Activated naive CD4-positive, alpha-beta T cell treated with anti-CD3 and anti-CD28 coated beads for 36 hours (primary cell): Measurements from ENCODE around the gene DNM1. TPM values are rescaled to one million over a fixed set of nuclear protein-coding genes. Genes with fewer than 3 reads are reported as not detected.
A peak's percentile ranks its signal among the peaks of the same experiment; 100 is the strongest.

Experiments
- CTCF ChIA-PET: fragments of 350-600 bp; sonication (Branson Sonifier 250); formaldehyde crosslinking; loops from one replicate; lab custom pipeline; 2021; ENCODE audit warnings: antibody characterized with exemption; lab: Charles Lee
- DNase-seq: peaks from one replicate; pipeline ENCODE4 v3.0.0-alpha.2; 2020
- H3K27ac Mint-ChIP-seq: one replicate; pipeline ENCODE4 v1.8.0; 2021; ENCODE audit warnings: mild to moderate bottlenecking, mixed read lengths
- H3K27me3 Mint-ChIP-seq: one replicate; pipeline ENCODE4 v1.8.0; 2021; ENCODE audit warnings: low read depth, mixed read lengths
- H3K36me3 Mint-ChIP-seq: one replicate; pipeline ENCODE4 v1.8.0; 2021; ENCODE audit warnings: low read depth, mixed read lengths
- H3K4me1 Mint-ChIP-seq: one replicate; pipeline ENCODE4 v1.8.0; 2021; ENCODE audit warnings: low read depth, mixed read lengths
- H3K4me3 Mint-ChIP-seq: one replicate; pipeline ENCODE4 v1.8.0; 2021; ENCODE audit warnings: mild to moderate bottlenecking, moderate library complexity, mixed read lengths
- H3K9me3 Mint-ChIP-seq: one replicate; pipeline ENCODE4 v1.8.0; 2021; ENCODE audit warnings: mixed read lengths
- intact Hi-C: fragments of 100-400 bp; cut with micrococcal nuclease; formaldehyde crosslinking; loops from one replicate; pipeline ENCODE4 v1.15.1; 2023
- total RNA-seq, 2 experiments: library from RNA; stranded (reverse); gene quantifications; one replicate each; pipeline ENCODE4 v1.2.3, GENCODE V29; 2021

The DNM1 gene
- total RNA-seq, 2 experiments from 2014 or later: 0.07 to 0.77 TPM

DNA sequence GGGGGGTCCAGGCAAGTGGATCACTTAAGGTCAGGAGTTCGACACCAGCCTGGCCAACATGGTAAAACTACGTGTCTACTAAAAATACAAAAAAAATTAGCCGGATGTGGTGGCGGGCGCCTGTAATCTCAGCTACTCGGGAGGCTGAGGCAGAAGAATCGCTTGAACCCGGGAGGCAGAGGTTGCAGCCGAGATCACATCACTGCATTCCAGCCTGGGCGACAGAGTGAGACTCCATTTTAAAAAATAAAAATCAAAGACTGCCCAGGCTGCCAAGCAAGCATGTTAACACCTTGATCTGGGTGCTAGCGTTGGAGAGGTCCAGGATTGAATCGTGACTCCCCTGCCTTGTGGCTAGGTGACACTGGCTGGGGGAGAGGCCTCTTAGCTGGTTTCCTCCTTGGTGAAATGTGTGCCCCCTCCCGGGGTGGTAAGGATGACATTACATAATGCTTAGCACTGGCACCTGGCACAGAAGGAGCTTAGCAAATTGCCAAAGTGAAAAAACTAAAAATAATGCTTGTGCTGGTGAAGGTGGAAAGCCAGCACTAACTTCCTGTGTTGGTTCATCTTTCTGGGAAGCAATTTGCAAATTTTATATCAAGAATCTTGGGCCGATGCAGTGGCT, 9.6 kb upstream of the DNM1 start:
- CTCF ChIA-PET: interaction anchor here (0.6 to 1.2 kb wide), 2 partner anchors 10 to 80 kb away, joined by 3 to 5 read pairs; partner anchors contain the start of gene DNM1
- intact Hi-C loops: loop anchor here (1.0 to 5.0 kb wide), 4 partner anchors 10 to 147 kb away; partner anchors contain the start of genes DNM1, GOLGA2, SLC27A4 and SWI5
- Mint-ChIP-seq H3K27me3 (no peaks in the 10 kb centered on the region), H3K4me3 (no peak overlapping the region), H3K9me3 (no peaks in the 10 kb centered on the region), H3K27ac (no peak overlapping the region), H3K4me1 (peaks cover 21% of the 10 kb centered on the region), H3K36me3 (peaks cover 4% of the 10 kb centered on the region)
- DNase-seq: no peak

DNA sequence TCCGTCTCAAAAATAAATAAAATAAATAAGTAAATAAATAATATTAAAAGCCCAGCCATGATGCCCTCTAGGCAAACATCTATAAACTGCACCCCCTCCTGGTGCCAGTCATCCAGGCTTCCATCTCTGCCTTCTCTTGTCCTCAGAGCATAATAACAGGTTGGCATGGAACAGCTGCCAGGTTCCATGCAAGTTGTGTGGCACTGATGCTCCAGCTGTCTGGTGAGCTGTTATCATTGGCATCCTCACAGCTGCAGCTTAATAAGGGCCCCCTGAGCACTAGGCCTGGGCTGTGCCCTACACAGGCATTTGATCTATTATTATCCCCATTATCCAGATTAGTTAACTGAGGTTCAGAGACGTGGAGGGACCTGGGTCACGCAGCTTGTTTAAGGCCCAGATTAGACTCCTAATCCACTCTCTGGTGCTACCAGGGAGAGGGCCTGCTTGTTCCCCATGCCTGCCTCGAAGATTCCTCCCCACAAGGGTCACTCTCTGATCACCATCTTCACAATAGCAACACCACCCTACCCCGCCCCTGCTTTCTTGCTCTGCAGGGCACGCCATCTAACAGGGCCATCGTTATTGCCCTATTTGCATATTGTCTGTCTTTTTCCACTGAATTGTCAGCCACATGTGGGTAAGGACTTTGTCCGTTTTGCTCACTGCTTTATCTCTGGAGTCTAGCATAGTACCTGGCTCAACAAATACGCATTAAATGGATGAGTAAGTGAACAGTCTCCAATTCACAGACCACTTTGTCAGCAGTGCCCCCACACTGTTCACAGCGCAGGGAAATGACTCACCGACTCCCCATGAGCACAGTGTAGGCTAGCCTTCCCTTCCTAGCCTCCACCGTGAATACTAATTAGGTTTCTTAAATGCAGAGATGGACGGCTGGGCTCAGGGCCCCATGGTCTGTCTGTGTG, 1.5 kb upstream of the DNM1 start:
- H3K4me3 Mint-ChIP-seq: no peak overlapping the region
- no peaks in the 10 kb centered on the region for H3K9me3 Mint-ChIP-seq
- peaks cover 8% of the 10 kb centered on the region for H3K27me3 Mint-ChIP-seq
- peaks cover 12% of the 10 kb centered on the region for H3K4me1 Mint-ChIP-seq
- H3K36me3 Mint-ChIP-seq: no peaks in the 10 kb centered on the region
- no peak for DNase-seq
- CTCF ChIA-PET: interaction anchor here (0.7 to 1.4 kb wide), 2 partner anchors 10 to 12 kb away, joined by 3 to 6 read pairs; no protein-coding TSS in a partner anchor
- no peak overlapping the region for H3K27ac Mint-ChIP-seq
- intact Hi-C loops: loop anchor here (2.0 kb wide), 1 partner anchor 73 kb away; no protein-coding TSS in a partner anchor

DNA sequence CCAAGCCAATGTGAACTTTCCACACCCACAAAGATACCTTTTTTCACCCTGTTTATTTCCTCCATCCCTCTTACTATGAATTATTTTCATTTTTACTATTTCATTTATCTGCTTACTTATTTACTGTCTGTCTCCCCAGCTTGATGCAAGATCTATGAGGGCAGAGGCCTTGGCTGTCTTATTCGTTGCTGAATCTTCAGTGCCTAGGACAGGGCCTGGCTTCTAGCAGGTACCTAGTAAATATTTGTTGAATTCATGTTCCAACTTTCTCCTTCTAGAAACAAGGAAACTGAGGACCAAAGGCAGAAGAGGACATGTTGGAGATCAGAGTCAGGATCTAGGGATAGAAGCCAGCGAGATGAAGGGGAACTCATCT, 543 bp upstream of the DNM1 start:
- peak overlapping the region; percentile 69 for H3K4me3 Mint-ChIP-seq
- H3K4me1 Mint-ChIP-seq: peaks cover 12% of the 10 kb centered on the region
- intact Hi-C loops: loop anchor here (1.0 to 2.0 kb wide), 2 partner anchors 9 to 74 kb away; no protein-coding TSS in a partner anchor
- H3K27ac Mint-ChIP-seq: no peak overlapping the region
- H3K27me3 Mint-ChIP-seq: peaks cover 8% of the 10 kb centered on the region
- no peaks in the 10 kb centered on the region for H3K36me3 Mint-ChIP-seq
- no peak for DNase-seq
- no peaks in the 10 kb centered on the region for H3K9me3 Mint-ChIP-seq
- CTCF ChIA-PET: interaction anchor here (0.6 kb wide), 1 partner anchor 136 kb away, joined by 3 read pairs; no protein-coding TSS in a partner anchor

DNA sequence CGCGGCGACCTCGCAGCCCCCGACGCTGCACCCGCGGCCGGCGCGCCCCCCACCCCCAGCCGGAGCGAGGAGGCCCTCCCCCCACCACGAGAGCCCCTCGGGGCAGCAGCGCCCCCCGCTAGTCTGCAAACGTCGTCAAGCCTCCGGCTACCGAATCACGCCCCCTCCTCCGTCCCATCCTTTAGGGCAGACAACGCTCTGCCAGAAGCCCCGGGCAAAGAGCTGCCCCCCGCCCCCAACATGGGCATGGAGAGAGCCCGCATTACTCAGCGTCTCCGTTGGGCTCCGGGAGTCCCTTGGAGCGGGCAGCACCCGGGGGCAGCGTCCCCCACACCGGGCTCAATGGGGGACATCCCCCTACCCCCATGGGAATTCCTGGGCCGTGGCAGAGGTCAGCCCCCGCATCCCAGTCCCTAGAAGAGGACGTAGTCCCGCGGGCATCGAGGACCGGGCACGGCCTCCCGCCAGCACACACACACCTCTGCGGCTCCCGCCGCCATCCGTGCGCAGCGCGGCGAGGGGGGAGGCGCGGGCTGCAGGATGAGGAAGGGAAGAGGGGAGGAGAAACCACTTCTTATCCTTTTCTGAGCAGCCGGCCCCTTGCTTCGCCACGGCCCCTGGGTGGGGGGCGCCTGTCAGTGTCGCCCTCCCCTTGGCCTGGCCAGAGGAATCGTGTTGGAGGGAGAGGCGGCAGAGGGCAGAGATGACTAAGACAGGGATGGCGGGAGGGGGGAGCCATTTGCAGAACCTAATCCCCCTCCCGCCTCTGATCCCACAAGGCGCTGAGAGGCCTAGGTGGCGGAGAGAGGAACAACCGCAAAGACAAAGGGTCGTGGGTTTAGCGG, 750 bp downstream of the DNM1 start:
- no peaks in the 10 kb centered on the region for H3K9me3 Mint-ChIP-seq
- peak overlapping the region; percentile 61 for H3K4me3 Mint-ChIP-seq
- no peaks in the 10 kb centered on the region for H3K36me3 Mint-ChIP-seq
- H3K27ac Mint-ChIP-seq: no peak overlapping the region
- intact Hi-C loops: loop anchor here (1.0 to 2.0 kb wide), 2 partner anchors 11 to 75 kb away; no protein-coding TSS in a partner anchor
- H3K27me3 Mint-ChIP-seq: peaks cover 8% of the 10 kb centered on the region
- DNase-seq: no peak
- CTCF ChIA-PET: interaction anchor here (0.7 to 1.0 kb wide), 3 partner anchors 10 to 16 kb away, joined by 3 read pairs; no protein-coding TSS in a partner anchor
- H3K4me1 Mint-ChIP-seq: peaks cover 12% of the 10 kb centered on the region

DNA sequence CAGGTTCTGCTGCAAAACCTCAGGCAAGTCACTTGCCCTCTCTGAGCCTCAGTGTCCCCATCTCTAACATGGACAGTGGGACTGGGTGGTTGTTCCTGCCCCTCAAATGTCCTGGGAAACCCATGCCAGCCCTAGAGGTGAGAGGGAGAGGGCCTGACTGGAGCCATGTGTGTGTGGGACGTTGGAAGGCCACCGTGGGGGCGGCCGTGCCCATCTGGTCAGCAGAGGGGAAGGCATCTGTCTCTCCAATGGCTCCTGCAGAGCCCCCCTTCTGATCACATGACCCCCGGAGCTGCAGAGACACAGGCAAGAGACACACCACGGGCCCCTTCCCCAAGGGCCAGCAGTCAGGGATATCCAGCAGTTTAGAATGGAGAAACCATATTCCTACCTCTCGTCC, 1.7 kb downstream of the DNM1 start:
- Mint-ChIP-seq H3K4me1 (peaks cover 12% of the 10 kb centered on the region), H3K4me3 (no peak overlapping the region), H3K27me3 (peaks cover 8% of the 10 kb centered on the region), H3K9me3 (no peaks in the 10 kb centered on the region), H3K27ac (no peak overlapping the region), H3K36me3 (no peaks in the 10 kb centered on the region)
- CTCF ChIA-PET: no interaction called here
- intact Hi-C loops: no loop called here
- DNase-seq: no peak

DNA sequence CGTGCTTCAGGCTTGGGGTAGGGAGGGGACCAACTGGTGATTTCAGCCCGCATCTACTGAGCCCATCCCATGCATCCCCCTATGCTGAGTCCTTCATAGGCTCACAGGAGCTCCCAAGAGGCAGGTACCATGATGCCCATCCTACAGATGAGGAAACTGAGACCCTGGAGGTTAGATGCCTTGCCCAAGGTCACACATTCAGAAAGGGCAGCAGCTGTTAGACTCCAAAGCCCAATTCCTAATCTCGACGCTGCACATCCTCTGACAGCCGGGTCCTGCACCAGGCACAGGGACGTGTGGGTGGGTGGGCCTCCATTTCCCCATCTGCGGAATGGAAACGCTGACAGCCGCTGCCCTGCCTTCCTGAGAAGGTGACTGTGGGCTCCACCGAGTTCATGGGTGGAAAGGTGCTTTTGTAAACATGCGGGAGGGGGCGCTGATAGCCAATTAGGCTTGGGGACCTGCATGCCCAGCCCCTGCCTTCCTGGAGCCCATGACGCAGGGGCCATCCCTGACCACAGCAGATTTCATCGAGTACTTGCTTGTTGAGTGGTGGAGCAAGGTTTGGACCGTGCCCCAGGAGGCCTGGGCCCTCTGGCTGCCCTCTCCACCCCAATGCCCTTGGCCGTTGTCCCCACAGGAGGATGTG, 2.2 kb downstream of the DNM1 start:
- H3K4me1 Mint-ChIP-seq: peaks cover 12% of the 10 kb centered on the region
- CTCF ChIA-PET: no interaction called here
- intact Hi-C loops: no loop called here
- DNase-seq: no peak
- no peak overlapping the region for H3K27ac Mint-ChIP-seq
- peaks cover 8% of the 10 kb centered on the region for H3K27me3 Mint-ChIP-seq
- no peak overlapping the region for H3K4me3 Mint-ChIP-seq
- H3K36me3 Mint-ChIP-seq: no peaks in the 10 kb centered on the region
- H3K9me3 Mint-ChIP-seq: no peaks in the 10 kb centered on the region

DNA sequence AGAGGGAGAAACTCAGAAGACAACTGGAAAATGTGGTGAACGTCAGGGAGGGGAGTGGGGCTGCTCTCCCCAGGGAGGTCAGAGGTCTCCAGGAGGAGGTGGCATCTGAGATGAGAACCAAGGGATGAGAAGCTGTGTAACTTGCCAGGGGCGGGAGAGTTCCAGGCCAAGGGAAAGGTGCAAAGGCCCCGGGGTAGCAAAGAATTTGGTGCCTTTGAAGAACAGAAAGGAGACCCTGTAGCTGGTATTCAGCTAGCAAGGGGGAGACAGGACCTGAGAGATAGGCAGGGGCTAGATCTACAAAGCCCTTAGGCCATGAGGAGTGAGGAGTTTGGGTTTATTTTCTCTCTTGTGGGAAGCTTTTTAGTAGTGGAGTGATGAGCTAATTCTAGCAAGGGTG, 3.3 kb downstream of the DNM1 start:
- H3K27me3 Mint-ChIP-seq: peaks cover 8% of the 10 kb centered on the region
- H3K4me1 Mint-ChIP-seq: peaks cover 12% of the 10 kb centered on the region
- intact Hi-C loops: no loop called here
- no peaks in the 10 kb centered on the region for H3K9me3 Mint-ChIP-seq
- CTCF ChIA-PET: interaction anchor here (1.5 kb wide), 1 partner anchor 15 kb away, joined by 4 read pairs; the partner anchor contains the start of gene CIZ1
- DNase-seq: no peak
- no peak overlapping the region for H3K4me3 Mint-ChIP-seq
- H3K36me3 Mint-ChIP-seq: no peaks in the 10 kb centered on the region
- no peak overlapping the region for H3K27ac Mint-ChIP-seq

DNA sequence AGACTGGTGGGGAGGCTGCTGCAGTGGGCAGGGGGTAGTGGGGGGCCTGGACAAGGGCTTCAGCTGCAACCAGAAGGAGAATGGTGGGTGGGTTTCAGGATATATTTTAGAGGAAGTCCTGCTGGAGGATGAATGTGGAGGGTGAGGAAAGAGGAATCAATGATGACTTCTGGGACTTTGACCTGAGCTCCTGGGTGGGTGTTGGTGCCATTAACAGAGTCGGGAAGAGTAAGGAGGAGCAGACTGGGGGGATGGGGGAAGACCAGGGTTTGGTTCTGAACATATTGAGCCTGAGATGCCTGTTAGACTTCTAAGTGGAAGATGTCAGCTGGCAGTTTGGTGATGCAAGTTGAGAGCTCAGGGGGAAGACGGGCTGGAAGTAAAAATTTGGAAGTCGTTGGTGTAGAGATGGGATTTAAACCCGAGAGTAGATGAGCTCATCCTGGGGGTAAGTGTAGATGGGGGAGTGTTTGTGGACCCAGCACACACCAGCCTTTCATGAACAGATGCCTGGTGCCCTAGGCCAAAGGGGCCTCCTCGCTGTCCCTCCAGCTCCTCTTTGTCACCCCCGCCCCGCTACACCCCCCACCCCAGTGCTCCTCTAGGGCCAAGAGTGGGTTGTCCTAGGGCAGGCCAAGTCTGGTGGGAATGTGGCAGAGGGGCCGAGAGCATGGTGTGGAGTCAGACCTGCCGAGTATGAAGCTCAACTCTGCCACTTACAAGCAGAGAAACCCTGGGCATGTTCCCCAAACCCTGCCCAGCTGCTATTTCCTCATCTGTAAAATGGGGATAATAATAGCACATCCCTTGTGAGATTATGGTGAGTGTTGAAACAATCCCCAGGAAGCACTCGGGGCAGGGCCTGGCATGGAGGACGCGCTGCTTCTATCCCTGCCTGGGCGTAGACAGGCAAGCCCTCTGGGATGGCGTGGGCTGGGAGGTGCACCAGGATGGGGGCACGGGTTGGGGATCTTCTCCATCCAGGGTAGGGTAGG, 4.0 kb downstream of the DNM1 start:
- H3K4me1 Mint-ChIP-seq: peaks cover 12% of the 10 kb centered on the region

DNA sequence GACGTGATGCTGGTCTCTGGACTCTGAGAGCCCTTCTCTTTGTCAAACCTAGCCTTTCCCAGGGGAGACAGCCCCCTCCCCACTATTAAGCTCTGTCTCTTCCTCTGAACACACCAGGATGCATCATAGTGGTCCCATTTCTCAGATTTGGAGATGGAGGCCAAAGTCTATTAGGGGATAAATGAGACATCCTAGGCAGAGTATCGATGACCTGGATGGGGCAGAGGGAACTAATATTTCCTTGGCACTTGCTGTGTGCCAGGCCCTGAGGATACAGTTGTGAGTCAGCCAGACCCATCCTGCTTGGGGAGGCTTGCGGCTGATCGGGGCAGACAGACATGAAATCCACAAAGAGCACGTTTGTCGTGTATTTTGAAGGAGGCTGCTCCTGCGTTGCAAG, 5.2 kb downstream of the DNM1 start:
- CTCF ChIA-PET: no interaction called here
- no peak for DNase-seq
- intact Hi-C loops: no loop called here
- no peaks in the 10 kb centered on the region for H3K36me3 Mint-ChIP-seq
- H3K27me3 Mint-ChIP-seq: peaks cover 11% of the 10 kb centered on the region
- H3K27ac Mint-ChIP-seq: no peak overlapping the region
- peaks cover 6% of the 10 kb centered on the region for H3K4me1 Mint-ChIP-seq
- no peak overlapping the region for H3K4me3 Mint-ChIP-seq
- no peaks in the 10 kb centered on the region for H3K9me3 Mint-ChIP-seq

More for the DNA sequence above, 4.0 kb downstream of the DNM1 start:
- Mint-ChIP-seq H3K4me3 (no peak overlapping the region), H3K27ac (no peak overlapping the region), H3K27me3 (peaks cover 10% of the 10 kb centered on the region), H3K36me3 (no peaks in the 10 kb centered on the region), H3K9me3 (no peaks in the 10 kb centered on the region)
- CTCF ChIA-PET: interaction anchor here (1.5 kb wide), 1 partner anchor 16 kb away, joined by 4 read pairs; the partner anchor contains the start of gene CIZ1
- intact Hi-C loops: no loop called here
- DNase-seq: no peak

DNA sequence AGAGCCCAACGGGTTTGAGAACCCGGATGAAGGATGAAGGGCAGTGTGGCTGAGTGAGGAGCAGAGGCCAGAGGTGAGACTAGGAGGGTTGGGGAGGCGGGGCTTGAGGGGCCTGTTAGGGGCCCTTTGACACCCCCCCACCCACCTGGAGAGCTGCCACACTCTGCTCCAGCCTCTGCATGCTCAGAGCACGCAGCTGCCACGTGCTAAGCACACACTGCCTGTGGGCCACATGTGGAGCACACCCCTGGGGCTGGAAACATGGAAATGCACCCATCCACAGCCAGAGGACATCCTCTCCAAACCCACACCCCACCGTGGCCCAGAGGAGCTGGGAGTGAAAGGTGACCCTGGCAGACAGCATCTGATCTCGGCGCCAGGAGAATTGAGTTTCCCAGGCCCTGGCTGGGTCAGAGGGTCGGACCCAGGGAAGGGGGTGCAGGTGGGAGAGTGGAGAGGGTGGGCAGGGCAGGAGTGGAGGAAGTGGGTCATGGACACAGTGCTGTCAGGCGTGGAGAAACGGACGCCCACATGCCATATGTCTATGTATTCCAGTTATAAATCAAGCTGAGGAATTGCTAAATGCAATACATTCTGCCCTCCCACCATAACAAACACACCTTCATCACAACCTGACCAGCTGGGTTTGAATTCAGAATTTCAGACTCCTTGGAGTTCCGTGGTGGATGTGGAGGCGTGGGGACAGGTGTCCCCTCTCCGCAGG, 5.9 kb downstream of the DNM1 start:
- Mint-ChIP-seq H3K27me3 (peaks cover 10% of the 10 kb centered on the region), H3K36me3 (no peaks in the 10 kb centered on the region), H3K4me3 (no peak overlapping the region), H3K27ac (no peak overlapping the region), H3K9me3 (no peaks in the 10 kb centered on the region), H3K4me1 (peaks cover 2% of the 10 kb centered on the region)
- intact Hi-C loops: no loop called here
- CTCF ChIA-PET: no interaction called here
- DNase-seq: no peak
